GM21529 (cell line): ENCODE data around the gene GPR78.

Experiments used
- ATAC-seq: cut with Tn5 transposase; IDR thresholded peaks from one replicate; pipeline ENCODE4 v1.9.1; 2021; ENCODE audit not compliant: unreplicated experiment

The GPR78 gene, protein sequence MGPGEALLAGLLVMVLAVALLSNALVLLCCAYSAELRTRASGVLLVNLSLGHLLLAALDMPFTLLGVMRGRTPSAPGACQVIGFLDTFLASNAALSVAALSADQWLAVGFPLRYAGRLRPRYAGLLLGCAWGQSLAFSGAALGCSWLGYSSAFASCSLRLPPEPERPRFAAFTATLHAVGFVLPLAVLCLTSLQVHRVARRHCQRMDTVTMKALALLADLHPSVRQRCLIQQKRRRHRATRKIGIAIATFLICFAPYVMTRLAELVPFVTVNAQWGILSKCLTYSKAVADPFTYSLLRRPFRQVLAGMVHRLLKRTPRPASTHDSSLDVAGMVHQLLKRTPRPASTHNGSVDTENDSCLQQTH

DNA sequence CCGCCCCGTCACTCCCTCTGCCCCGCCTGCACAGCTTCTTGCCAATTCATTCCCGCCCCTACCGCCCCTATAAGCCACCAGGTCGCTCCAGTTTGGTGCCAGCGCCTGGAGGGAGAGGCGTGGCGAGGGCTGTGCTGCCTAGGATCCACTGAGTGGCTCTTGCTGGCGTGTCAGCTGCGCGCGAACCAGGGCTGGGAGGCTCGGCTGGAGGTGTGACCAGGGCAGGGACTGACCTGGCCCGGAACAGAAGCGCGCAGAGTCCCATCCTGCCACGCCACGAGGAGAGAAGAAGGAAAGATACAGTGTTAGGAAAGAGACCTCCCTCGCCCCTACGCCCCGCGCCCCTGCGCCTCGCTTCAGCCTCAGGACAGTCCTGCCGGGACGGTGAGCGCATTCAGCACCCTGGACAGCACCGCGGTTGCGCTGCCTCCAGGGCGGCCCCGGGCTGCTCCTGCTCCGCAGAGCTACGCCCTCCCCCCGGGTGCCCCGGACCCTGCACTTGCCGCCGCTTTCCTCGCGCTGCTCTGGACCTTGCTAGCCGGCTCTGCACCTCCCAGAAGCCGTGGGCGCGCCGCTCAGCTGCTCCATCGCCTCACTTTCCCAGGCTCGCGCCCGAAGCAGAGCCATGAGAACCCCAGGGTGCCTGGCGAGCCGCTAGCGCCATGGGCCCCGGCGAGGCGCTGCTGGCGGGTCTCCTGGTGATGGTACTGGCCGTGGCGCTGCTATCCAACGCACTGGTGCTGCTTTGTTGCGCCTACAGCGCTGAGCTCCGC is at the start of gene GPR78:
GPR78 (plus strand) TSS at position 72 of the 773 bp plus-strand sequence; CDS start at position 663, 591 bp downstream.
- ATAC-seq, result no peak

DNA sequence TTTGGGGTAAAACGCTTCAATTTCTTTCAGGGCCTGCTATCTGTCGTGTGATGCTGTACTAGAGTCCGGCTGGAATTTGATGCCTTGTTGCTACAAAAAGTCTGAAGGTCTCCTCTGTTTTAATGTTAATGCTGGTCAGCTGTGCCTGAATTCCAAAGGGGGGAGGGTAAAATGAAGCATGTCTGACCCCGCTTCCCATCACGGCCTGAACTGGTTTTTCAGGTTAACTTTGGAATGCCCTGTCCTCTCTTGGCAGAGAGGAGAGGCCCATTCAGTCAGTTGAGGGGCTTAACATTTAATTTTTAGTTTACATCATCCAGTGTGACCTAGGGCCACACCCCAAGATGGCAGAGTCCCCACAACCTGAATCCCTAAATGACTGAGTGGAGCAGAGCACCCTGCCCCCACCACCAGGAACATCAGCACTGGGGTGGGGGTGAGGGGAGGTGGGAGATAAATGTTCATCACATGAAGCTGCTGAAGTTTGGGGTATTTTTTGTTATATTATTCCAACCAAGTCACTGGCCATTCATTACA is 47.9 kb upstream of the GPR78 start:
- no peak for ATAC-seq

DNA sequence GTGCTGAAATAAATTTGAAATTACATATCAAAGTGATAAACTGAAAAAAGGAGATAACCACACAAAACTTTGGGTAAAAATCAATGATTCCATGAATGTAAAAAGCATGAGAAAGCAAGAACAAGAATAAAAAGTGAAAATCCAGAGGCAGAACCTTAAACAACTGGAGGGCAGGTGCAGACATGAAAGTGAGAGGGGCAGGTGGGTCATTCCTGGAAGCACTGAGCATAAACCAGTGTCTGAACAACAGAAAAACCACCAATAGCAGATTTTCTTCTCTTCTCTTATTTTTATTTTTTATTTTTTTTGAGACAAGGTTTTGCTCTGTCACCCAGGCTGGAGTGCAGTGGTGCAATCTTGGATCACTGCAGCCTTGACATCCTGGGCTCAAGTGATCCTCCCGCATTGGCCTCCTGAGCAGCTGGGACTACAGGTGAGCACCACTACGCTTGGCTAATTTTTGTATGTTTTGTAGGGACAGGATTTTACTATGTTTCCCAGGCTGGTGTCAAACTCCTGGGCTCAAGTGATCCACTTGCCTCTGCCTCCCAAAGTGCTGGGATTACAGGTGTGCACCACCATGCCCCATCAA is 46.8 kb upstream of the GPR78 start:
- ATAC-seq, result peak; percentile 49

DNA sequence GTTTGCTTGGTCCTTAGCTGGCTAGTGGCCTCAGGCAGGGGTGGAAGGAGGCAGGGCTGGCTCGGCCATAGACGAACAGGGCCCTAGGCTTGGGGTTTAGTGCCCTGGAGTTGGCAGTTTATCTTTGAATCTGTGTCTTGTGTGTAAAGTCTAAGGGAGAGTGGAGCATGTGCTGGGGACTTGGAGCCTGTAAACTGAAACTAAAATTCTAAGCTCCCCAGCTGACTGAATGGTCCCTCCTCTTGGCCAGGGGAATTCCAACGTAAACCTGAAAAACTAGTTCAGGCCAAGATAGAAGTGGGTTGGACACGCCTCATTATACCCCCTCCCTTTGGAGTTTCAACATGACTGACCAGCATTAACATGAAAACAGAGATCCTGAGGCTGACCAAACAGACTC is 46.1 kb upstream of the GPR78 start:
- peak; percentile 77 for ATAC-seq

DNA sequence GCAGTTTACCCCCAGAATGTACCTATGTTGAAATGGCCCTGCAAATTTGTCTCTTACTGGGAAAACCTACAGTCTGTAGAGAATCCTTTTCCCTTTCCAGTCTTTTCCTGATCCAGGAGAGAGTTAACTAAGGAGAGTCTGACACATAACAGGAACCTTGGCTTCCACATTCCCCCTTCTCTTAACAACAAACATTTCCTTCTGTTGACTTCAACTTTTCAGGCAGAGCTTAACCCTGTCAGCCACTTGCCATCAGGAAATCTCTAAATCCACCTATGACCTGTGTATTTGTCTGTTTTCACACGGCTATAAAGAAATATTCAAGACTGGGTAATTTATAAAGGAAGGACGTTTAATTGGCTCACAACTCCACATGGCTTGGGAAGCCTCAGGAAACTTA is 45.6 kb upstream of the GPR78 start:
- no peak for ATAC-seq

DNA sequence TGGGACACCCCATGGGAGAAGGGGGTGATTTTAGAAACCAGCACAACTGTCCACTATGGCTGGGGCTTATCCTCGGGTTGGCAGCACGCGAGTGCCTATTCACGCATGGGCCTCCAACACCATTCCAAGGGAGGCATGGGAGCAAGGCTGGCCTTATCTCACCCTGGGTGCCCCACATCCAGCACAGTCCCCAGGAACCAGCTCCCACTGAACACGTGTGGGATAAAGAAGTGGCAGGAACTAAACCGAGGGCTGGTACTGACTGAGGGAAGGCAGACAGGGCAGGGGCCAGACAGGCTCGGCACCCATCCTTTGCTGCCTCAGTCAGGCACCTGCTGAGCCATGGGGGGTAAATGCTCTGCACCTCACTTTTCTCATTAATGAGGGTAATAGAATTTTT is 43.7 kb upstream of the GPR78 start:
- ATAC-seq, result no peak

DNA sequence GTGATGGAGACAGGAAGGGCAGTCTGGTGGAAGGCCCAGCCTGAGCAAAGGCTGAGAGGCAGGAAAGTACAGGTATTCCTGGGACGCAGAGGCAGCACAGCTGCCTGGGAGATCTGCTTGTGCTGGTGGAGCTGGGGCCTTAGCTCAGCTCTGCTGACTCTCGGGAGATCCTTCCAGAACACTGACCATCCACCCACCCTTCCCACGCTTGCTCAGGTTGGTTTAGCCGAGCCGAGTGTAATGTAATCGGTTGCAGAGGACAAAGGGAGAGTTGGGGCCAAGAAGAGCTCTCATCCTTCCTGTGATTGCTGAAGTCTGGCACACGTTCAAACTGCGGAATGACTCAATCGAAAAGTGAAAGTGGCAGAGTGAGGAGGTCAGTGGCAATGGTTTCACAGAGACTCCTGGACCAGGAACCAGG is 43.1 kb upstream of the GPR78 start:
- ATAC-seq, result peak; percentile 27

DNA sequence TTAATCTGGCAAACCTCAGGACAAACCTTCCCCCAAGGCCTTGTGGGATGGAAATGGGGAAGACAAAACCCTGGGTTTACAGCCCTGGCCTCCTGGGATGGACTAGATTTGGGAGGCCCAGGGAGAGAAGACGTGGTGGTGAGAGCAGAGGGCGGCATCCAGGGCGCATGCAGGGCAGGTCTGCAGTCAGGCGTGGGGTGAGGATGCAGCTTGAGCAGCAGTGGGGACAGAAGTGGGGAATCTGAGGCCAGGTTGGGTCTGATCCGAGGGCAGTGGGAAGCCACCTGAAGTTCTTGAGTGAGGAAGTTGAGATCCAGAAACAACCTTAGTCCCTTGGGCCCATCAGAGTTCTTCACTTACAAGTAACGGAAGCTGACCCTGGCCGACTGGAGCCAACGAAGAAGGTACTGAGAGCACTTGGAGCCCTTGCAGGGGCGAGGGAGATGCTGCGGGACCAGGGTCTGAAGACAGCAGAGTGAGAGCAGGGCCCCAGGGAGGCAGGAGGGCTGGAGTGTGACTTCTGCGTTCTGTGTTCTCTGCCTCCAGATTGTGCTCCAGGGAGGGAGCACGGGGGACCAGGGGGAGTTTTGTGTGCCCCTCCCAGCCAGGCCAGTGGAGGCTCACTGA is 42.0 kb upstream of the GPR78 start:
- no peak for ATAC-seq

DNA sequence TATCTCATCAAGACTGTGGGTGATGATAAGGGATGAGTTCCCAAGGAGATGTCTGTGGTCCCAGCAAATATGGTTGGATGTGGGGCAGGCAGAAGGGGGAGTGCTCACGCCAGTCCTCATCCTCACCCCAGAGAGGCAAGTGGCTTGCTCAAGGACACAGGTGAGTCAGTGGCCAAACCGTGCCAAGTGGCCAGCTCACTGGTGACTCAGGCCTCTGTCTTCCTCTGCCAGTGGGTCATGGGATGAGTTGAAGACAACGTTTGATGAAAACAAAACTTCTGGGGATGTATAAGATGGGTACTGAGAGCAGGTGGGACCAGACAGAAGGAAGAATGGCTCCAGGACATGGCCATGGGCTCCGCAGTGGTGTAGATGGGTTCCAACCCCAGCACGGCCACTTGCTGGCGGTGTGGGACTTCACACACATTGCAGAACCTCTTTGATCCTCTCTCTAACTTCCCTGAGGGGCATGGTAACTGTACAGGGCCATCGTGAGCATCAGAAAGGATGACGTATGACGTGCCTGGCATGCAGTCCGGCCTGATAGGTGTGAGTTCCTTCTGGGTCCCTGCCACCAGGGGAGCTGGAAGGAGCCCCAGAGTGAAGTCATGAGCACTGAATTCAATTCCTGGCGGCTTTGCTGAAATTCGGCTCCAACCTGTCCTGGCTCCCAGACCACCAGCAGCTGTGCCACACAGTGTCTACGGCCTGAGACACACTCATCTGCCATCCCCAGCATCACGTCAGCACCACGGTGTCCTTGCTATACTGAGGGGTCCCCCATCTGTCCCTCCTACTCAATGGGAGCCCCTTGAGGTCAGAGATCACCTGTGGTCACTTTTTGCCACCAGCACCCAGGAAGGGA is 41.3 kb upstream of the GPR78 start:
- no peak for ATAC-seq

DNA sequence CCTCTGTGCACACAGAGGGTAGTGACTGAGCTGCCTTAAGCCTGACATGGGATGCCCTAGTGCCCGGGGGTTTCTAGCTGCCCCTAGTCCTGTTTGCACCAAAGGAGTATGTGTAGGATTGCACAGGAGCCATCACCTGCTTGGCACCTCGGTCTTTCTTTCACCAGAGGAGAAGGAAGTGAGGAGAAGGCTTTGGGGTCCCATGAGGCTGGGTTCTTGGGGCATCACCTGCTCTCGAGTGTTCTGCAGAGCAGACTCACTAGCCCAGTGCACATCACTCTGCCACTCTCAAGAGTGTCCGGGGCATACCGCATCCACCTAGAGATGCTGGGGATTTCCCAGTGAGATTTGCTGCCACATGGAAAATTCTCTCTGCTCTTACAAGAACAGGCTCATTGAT is 40.5 kb upstream of the GPR78 start:
- ATAC-seq, result peak; percentile 49

DNA sequence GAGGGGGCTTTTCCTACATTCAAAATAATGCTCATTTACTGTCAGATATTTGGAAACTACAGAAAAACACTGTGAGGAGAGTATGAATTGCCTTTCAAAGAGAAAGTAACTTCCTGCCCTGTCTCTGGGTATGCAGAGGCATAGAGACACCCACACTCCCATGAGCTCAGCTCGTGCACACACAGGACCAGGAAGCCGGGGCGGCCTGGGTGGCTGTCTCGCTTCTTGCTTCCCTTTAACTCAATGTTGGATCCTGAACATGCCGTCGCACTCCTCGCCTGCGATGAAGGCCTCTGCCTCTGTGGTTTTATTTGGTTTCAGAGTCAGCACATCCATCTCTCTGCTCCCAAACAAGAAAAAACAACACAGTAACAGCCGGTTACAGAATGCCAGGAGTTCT is 40.1 kb upstream of the GPR78 start:
- ATAC-seq, result peak; percentile 71

DNA sequence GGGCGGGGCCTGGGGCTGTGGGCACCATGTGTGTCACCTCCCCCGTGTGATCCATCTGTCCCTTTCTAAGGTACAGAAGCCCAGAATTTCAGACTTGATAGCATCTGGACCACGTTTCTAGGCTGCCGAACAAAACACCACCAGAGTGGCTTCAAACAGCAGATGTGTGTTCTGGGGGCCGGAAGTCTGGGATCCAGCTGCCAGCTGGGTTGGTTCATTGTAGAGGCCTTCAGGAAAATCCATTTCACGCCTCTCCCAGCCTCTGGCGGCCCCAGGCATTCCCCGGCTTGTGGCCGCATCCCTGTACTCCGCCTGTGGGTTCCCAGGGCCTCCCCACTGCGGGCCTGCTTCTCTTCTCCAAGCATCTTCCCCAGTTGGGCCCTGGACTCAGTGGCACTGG is 39.6 kb upstream of the GPR78 start:
- ATAC-seq, result no peak

DNA sequence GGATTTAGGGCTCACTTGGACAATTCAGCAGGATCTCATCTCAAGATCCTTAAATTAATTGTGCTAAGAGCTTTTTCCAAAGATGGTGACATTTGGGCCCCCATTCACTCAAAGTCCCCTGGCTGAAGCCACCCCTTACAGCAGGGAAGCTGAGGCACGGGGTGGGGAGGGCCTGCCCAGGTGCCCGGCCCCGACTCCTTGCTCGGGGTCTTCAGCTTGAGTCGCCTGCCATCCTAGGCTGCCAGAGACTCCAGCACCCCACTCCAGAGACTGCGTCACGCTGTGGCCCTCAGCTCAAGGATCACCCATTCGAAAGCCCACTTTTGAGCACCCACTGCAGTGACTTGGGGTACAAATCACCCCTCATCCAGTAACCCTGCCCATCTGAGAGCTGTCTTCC is 39.2 kb upstream of the GPR78 start:
- no peak for ATAC-seq

DNA sequence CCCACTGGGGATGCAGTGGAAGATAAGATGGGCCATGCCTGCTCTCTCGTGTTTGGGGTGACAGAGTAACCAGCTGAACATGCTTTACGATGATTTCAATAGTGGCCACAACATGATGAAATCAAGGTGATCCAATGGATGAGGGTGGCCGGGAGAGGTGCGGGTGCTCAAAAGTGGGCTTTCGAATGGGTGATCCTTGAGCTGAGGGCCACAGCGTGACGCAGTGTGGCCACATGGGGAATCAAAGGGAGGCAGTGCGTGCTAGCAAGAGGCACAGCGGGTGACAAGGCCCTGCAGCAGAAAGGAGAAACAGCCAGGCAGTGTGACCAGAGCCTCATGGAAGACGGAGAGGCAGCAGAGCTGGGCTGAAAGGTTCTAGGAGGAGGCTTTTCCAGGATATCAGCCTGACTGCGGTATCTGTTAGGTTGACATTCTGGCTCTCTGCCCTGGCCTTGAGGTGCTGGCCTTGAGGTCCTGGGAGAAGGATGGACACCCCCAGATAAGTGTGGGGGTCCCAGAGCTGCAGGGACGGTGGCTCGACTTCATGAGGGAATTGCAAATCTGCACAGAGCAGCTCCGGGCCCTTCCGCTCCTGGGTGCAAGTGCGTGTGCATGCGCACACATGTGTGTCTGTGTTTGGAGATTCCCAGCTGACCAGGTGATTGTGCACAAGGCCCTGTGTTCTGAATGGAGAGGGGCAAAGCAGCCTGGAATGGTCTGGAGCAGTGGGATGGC is 38.0 kb upstream of the GPR78 start:
- ATAC-seq, result no peak

DNA sequence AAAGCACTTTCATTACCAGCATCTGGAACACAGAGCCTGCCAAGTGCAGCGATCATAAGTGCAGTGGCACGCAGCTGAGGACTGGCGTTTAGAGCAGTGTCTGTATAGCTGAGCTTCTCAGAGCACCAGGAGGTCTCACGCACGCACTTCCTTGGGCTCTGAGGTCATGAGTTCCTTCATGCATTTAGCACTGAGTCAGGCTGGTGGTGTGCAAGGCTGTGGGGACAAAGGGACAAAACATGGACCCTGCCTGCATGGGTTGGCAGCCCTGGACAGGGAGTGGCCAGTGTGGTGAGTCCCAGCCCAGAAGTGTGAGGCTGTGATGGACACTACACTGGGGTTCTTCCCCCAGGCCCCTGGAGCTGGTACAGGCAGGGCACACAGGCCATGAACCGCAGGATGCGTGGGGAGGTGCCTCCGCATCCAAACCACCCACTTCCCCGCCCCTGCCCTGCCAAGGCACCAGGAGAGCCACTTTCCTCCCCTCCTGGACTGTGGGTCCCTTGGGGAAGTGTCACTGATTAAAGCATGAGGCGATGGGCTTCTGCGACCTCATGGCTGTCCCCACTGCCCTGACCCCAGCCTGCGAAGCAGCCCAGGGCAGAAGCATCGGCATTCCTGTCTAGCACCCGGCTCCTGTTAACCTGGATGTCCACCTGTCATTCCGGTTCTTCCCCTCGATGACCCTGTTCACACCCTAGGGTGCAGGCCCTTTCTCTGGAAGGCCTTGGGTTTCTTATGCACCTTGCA is 37.2 kb upstream of the GPR78 start:
- no peak for ATAC-seq

DNA sequence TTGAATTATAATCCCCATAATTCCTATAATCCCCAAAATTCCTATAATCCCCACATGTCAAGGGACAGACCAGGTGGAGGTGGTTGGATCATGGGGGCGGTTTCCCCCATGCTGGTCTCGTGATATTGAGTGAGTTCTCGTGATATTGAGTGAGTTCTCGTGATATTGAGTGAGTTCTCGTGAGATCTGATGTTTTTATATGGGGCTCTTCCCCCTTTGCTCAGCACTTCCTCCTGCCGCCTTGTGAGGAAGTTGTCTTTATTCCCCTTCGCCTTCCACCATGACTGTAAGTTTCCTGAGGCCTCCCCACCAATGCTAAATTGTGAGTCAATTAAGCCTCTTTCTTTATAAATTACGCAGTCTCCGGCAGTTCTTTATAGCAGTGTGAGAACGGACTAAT is 36.6 kb upstream of the GPR78 start:
- no peak for ATAC-seq

DNA sequence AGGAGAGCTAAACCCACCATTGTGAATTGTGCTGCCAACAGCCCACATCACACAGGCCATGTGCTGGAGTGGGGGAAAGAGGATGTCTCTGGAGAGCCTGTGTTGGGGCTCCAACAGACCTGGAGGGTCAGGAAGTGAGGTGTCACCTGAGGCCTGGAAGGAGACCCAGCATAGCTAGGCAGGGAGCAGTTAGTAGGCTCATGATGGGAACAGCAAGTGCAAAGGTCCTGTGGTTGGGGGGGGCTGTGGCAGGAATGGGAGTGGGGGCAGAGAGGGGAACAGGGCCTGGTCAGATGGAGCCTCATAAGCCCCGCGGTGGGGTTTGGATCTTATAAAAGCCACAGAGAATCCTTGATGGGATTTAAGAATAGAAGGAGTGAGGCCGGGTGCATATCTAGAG is 35.9 kb upstream of the GPR78 start:
- ATAC-seq, result no peak

DNA sequence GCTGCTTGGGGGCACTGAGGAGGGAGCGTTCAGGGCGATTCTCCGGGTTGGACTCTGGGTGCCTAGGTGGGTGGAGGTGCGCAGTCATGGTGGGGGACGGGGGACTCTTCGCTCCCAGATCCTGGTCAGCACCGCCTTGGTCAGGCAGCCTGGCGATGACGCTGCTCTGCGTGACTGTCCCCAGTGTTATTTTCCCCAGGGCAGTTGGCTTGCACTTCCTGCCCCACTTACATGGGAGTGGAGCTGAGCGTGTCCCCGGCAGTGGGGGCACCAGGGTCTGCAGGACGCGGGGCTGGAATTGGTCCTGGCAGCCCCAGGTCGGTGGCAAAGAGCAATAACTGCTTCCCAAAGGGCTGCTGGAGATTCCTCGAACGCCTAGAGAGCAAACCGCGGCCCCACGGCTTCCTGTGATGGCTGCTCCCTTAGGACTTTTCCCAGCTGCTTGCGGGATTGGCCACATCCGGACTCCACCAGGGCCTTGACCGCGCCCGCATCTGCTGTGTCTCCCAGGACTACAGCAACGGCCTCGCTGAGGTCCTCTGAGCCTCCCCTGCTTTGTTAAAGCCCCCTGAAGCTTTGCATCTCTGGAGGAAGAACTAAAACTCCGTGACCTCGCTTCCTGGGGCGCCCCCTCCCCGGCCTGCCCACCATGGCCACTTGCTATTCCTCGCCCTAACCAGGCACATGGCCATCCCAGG is 35.3 kb upstream of the GPR78 start:
- ATAC-seq, result no peak

DNA sequence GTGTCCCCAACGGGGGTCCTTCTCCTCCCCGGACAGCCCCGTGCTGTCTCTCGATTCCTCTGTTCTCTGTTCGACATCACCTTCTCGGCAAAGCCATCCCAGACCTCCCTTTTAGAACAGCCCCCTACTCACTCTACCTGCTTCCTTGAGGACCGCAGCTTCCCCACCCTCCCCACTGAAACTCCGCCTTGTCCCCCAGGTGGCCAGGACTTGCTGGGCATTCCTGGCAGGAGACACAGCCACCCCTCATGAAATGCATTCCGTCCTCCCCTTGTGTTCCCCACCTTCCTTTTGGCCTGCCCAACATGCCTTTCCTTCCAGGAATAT is 34.8 kb upstream of the GPR78 start:
- no peak for ATAC-seq
